Medulla oblongata (tissue), 1 donor: ENCODE data around the gene RFTN1.

ENCODE experiments used
- DNase-seq: peaks from one replicate; pipeline ENCODE4 v3.0.0-alpha.2; 2015; ENCODE audit errors: extremely low spot score

Gene RFTN1

GRCh38 chr3:16304061-16305010, 209.2 kb downstream of the RFTN1 start:
- DNase-seq, result peak; percentile 74

GRCh38 chr3:16303037-16303575, 210.4 kb downstream of the RFTN1 start:
- DNase-seq, result no peak

- DNase-seq, result peak; percentile 33
These were observed 211.3 kb downstream of the RFTN1 start for GRCh38 chr3:16302082-16302631.

DNA sequence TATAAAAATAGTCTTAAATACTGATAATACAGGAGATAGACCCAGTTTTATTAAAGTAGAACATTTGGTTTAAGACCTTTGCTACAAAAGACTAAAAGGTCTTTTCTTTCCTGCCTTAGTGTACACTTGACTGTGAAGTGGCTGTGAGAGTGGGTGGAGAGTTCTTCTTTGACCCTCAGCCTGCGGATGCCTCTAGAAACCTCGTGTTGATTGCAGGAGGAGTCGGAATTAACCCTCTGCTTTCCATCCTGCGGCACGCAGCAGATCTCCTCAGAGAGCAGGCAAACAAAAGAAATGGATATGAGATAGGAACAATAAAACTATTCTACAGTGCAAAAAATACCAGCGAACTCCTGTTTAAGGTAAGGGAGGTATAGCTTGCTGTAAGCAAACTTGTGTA, 212.0 kb downstream of the RFTN1 start:
- no peak for DNase-seq

DNA sequence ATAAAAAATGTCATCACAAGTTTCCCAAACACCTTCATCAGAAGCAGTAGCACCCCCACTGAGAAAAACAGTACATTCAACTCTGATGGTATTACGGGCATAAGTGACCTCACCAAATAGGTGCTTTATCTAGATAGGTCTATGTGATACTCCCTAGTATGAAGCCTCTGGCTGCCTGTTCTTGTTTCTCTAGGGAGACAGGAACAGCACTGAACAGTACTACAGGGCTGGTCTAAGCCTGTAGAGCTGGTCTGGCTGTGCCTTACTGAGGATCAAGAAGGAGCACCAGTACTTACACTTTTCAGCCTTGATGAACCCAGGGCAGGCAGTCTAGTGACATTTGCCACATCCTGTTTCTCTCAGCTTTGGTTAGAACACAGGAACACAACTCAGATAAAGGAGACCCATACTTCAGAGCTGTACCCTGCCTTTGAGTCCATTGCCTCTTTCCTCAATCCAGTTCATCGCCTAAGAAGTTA, 212.6 kb downstream of the RFTN1 start:
- DNase-seq, result no peak

GRCh38 chr3:16300307-16300706, 213.2 kb downstream of the RFTN1 start:
- no peak for DNase-seq

DNA sequence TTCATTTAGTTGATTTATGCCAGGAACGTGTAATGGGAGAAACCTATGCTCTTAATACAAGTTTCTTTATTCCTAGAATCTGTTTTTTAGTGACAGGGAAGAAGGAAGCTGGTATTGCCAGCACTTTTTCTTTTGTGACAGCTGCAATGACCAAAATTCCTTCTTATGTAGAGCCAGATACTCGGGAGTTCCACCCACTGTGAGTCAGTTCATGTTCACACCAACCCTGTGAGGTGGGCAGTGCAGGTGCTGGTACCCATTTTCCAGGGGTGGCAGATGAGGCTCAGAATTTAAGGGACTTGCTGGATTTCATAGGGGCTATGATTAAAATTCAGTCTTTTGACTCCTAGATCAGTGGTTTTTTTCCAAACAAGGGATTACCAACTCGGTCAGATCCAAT, 213.8 kb downstream of the RFTN1 start:
- no peak for DNase-seq

GRCh38 chr3:16298891-16299290, 214.6 kb downstream of the RFTN1 start:
- DNase-seq, result no peak

GRCh38 chr3:16297997-16298885, 215.3 kb downstream of the RFTN1 start:
- no peak for DNase-seq

DNA sequence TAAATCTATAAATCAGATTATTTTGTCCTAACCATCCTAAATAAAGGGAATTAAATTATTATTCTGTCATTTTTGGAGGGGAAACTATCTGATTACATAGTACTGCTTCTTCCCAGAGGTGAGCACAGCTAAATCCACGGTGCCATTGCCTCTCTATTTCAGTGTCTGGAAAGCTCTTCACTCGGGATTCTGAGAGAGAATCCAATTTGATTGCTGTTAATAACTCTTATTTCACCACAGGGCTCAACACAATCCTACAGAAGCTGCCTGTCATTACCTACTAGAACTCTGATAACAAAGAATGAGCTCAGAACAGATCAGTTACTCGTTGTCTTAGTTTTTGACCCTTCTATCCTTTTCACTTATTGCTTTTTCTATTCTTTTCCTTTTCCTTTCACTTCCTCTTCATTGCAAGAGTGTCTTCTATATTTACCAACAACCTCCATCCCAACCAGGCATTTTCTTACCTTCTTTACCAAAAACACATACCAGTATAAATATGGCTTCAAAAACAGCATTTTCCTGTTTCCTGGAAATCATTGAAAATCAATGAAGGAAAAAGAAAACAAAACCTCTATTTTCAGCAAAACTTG, 218.1 kb downstream of the RFTN1 start:
- DNase-seq, result no peak

- DNase-seq, result no peak
These were observed 218.7 kb downstream of the RFTN1 start for GRCh38 chr3:16294844-16295243.

- DNase-seq, result no peak
These were observed 222.7 kb downstream of the RFTN1 start for GRCh38 chr3:16290827-16291196.

GRCh38 chr3:16290007-16290826, 223.3 kb downstream of the RFTN1 start:
- peak; percentile 77 for DNase-seq

DNA sequence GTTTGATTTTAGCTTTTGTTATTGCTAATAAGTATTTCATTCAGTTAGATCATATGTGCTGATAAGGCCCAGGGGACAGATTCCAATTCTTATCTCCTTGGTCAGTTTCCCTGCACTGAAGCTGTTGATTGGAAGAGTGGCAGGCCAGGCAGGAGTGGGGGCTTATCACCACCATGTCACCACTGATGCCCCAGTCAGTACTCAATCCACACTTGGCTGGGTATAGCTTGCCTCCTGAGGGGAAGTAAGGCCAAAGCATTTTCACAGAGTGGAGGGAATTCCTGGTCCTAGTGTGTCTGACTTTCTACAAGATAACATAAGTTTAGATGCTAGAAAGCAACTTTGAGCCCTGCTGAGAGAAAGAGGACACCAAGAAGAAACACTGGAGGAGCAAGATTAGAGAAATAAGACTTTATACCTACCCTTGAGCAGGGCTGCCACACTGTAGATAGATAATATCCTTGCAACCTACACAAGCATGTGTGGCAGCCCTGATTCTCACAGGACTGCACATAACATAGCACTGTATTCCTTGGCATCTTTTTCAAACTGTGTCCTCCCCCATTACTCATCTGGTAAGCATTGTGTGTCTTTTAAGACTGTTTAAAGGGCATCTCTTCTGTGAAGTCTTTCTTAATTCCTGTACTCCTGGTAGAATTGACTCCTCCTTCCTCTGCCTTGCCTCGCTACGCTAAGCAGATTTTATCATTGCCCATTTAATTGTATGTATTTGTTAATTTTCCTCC, 224.2 kb downstream of the RFTN1 start:
- DNase-seq, result no peak

GRCh38 chr3:16288664-16289063, 224.8 kb downstream of the RFTN1 start:
- DNase-seq, result peak; percentile 56

DNA sequence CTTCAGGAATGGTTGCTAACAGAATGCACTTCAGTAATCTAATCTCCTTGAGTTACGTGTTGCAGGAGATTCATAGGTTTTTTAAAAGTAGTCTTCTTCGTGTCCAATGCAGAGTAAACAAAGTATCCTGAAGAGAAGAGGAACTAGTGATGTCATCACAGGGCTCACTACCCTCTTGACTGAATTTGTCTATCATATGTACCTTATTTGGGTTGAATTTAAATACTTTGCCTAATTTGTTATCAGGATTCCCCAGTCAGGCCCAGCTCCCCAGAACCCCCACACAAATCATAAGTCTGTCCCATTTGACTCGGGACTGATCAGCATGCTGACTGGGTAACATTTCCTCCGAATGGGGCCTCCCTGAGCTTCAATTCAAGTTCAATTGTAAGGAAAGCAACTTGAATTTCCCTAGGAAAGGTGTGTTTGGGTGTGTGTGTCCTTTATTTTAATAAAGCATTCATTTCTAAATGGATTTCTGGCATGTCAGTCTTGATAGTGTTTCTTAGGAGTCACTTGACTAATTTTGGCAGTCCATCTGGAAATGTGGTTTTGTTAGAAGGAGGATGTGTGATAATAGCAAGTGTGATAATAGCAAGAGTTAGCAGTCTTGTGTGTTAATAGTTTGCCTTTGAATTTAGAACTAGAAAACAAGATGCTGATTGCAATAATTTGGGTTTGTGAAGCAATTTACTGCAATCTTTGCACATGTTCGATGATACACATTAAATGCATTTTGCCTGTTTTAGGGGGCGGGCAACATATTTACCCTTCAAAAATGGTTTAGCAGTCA, 226.6 kb downstream of the RFTN1 start:
- DNase-seq, result no peak

DNA sequence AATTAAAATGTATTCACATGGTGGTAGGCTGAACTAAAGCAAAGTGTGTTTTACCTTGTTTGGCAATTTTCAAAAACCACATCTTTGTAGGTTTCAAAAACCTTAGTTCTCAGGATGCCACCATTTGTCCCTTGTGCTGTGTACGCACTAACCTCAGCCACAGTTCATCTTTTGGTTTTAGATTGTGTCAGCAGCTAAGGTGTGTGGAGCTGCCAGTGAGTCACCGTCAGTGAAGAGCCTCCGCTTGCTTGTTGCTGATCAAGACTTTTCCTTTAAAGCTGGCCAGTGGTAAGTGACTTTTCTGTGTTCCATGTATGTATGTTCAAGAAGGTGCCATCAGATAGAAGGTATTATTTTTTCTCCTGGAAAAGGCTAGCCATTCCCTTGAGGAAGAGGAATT, 227.3 kb downstream of the RFTN1 start:
- no peak for DNase-seq

DNA sequence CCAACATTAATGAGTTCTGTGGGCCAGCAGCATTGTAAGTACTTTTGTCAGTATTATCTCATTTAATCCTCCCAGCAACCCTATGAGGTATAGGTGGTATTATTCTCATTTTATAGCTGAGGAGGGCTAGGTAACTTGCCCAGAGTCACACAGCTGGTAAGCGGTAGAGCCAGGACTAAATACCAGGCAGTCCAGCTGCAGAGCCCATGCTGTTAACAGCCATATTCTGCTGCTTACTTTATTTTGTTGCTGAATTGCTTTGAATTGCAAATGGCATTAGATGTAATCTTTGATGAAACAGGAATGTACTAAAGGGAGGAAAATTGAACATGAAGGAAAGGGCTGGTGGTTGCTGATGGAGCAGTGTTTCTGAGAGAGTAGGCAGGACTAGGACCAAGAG, 228.9 kb downstream of the RFTN1 start:
- no peak for DNase-seq

- no peak for DNase-seq
These were observed 232.8 kb downstream of the RFTN1 start for GRCh38 chr3:16280671-16281070.
